Heart right ventricle (tissue), 16 donors: ENCODE data around the gene SHROOM3. TPM values are rescaled to one million over a fixed set of nuclear protein-coding genes. Genes with fewer than 3 reads are reported as not detected.

Source experiments
- ATAC-seq, 8 donors: fragments of 200-7000 bp; cut with Tn5 transposase; one replicate each; pipeline ENCODE4 v1.9.1; 2020; ENCODE audit warnings: mild to moderate bottlenecking in 8 of 8, moderate library complexity in 8 of 8, moderate number of reproducible peaks in 1 of 8
- DNase-seq, 2 donors: peaks; one replicate each; pipeline ENCODE4 v3.0.0-alpha.2; 2020
- H3K27ac ChIP-seq, 10 donors: fragments of 200-600 bp; sonication (generic) in 2 of 10; one replicate each; pipeline versions ENCODE4 v1.5.0 to v1.8.0; 2020 to 2022; ENCODE audit warnings: mild to moderate bottlenecking in 3 of 10
- H3K27me3 ChIP-seq, 7 donors: fragments of 200-600 bp; one replicate each; pipeline ENCODE4 v1.8.0; 2021 to 2022; ENCODE audit warnings: mild to moderate bottlenecking in 2 of 7
- H3K36me3 ChIP-seq, 9 donors: fragments of 200-600 bp; sonication (generic) in 1 of 9; one replicate each; pipeline versions ENCODE4 v1.5.0 to v1.8.0; 2020 to 2022; ENCODE audit warnings: mild to moderate bottlenecking in 2 of 9
- H3K4me1 ChIP-seq, 9 donors: fragments of 200-600 bp; sonication (generic) in 1 of 9; one replicate each; pipeline versions ENCODE4 v1.5.0 to v1.8.0; 2020 to 2022; ENCODE audit warnings: mild to moderate bottlenecking in 4 of 9
- H3K4me3 ChIP-seq, 10 donors: fragments of 200-600 bp; sonication (generic) in 2 of 10; one replicate each; pipeline versions ENCODE4 v1.5.0 to v1.8.0; 2020 to 2022; ENCODE audit warnings: mild to moderate bottlenecking in 7 of 10, moderate library complexity in 2 of 10
- H3K9me3 ChIP-seq, 11 donors: fragments of 200-600 bp in 10 of 11; sonication (generic) in 2 of 11; one replicate each; pipeline versions ENCODE4 v1.5.0 to v1.8.0; 2013 to 2022; ENCODE audit warnings: mild to moderate bottlenecking in 2 of 11, control low read depth in 1 of 11, moderate library complexity in 1 of 11
- CTCF ChIP-seq, 9 donors: fragments of 200-600 bp; sonication (generic) in 2 of 9; IDR thresholded peaks; one replicate each; pipeline versions ENCODE4 v1.5.0 to v1.8.0; 2021 to 2022; ENCODE audit warnings: antibody characterized with exemption in 9 of 9, mild to moderate bottlenecking in 5 of 9, moderate library complexity in 1 of 9
- WGBS, 2 donors: extraction: QIAGEN DNeasy Blood & Tissue Kit; methylation state at CpG; one replicate each; pipeline ENCODE4 v1.1.7; 2013; ENCODE audit warnings: inconsistent platforms in 1 of 2; 5-methylcytosine and 5-hydroxymethylcytosine counted together
- intact Hi-C, 10 donors: fragments of 100-400 bp; cut with DNase I; formaldehyde crosslinking; loops; one replicate each; pipeline versions ENCODE4 v1.11.1 to v1.14.2; 2022
- polyA plus RNA-seq, 2 donors: library from polyadenylated mRNA; stranded (reverse); fragments of 200-250 nt; gene quantifications; one replicate each; pipeline ENCODE4 v1.2.3, GENCODE V29; 2013
- total RNA-seq, 10 donors: library from RNA; stranded (reverse); fragmentation: NEBNext Ultra II Directional in 3 of 10; extraction: Animal tissue kit (Norgen Biotek cat#: 25700) in 3 of 10; gene quantifications; one replicate each; pipeline versions ENCODE4 v1.2.1 to v1.2.4, GENCODE V29; 2021 to 2023
- donor health status: Arrhythmogenic right ventricular cardiomyopathy.
- donor health status: ischemic (EF 13 %, LVEDD 7.1; RV severe dilation, severe dysfunction).
- donor health status: healthy with polysubstance abuse.
- donor health status: DM: no; HTN: yes; CAD: no.
- donor health status: DM: no; HTN: no; CAD: no.
- donor health status: ischemic (EF 25% LVEDD 6.9; RV normal size, moderate dysfunction).
- donor health status: ischemic (EF 25% LVEDD 5.7; RV mildly dilated, moderate dysfunction).
- donor health status: healthy.
- donor health status: DM: yes; HTN: yes; CAD: no.
- donor health status: Ischemic cardiomyopathy.
- donor health status: ischemic (EF 35%, LVEDD 5.7; RV mildly dilated, moderate dysfunction).
- donor health status: nonischemic (EF 11% LVEDD 7.7; RV severe dilation, severe dysfunction).
- donor health status: DM: yes; HTN: yes; CAD: no.
- donor health status: PGD.
- donor health status: ischemic (EF 29% LVEDD 5.4; RV normal size, mild dysfunction).
- donor health status: nonischemic (EF 23%, LVEDD 6.1; RV moderate dilation, normal function).

The SHROOM3 gene
- total and polyA plus RNA-seq, 12 donors, result 1.7 to 33.3 (median 15.9) TPM

DNA sequence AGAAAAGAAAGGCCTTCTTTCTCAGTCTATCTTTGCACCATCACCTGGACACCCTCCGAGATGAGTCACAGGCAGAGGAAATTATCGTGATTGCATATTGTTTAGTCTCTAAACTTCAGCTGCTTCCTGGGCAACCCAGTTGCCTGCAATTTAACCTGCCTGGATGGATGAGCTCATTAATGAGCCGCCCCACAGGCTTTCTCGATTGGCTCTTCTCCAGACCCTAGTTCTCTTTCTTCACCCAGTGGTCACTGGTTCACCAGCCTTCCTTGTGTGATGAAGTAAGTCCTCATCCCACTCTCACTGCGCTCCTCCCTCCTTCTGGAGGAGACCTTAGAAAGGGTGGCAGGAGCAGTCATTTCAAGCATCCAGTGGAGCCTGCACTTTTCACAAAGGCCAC lies 368.5 kb downstream of the SHROOM3 start:
- ATAC-seq, result peak in 4 of 8 donors; percentile 19 to 57 (median 36)
- Histone ChIP-seq H3K36me3 (no peaks in the 10 kb centered on the region), H3K27ac (peak overlapping the region in 6 of 10 donors; percentile 12 to 88 (median 66)), H3K9me3 (peaks cover 0 to 21% (median 3%) of the 10 kb centered on the region in 11 donors), H3K4me3 (no peak overlapping the region), H3K4me1 (peaks cover 0 to 38% (median 13%) of the 10 kb centered on the region in 9 donors), H3K27me3 (peaks cover 0 to 11% (median 6%) of the 10 kb centered on the region in 7 donors)
- DNase-seq, result no peak
- no peak for TF ChIP-seq CTCF (IDR thresholded peaks at IDR 0.05)
- intact Hi-C loops, result loop anchor here in 1 of 10 donors (5.0 kb wide), 1 partner anchor 144 kb away; the partner anchor contains the start of gene SEPTIN11
- WGBS, 2 donors, result 59 to 75% methylated on average over 5 of the region's 5 CpGs

- ATAC-seq (peak in 2 of 8 donors; percentile 9 to 11), DNase-seq (no peak)
- H3K9me3 ChIP-seq, result peaks cover 0 to 27% (median 3%) of the 10 kb centered on the region in 11 donors
- H3K36me3 ChIP-seq, result no peaks in the 10 kb centered on the region
- peaks cover 0 to 38% (median 13%) of the 10 kb centered on the region in 9 donors for H3K4me1 ChIP-seq
- no peak overlapping the region for H3K4me3 ChIP-seq
- WGBS, 2 donors, result 38 to 53% methylated on average over 5 of the region's 5 CpGs
- H3K27ac ChIP-seq, result peak overlapping the region in 5 of 10 donors; percentile 12 to 88 (median 63)
- intact Hi-C loops, result loop anchor here in 1 of 10 donors (5.0 kb wide), 1 partner anchor 143 kb away; the partner anchor contains the start of gene SEPTIN11
- H3K27me3 ChIP-seq, result peaks cover 0 to 11% (median 6%) of the 10 kb centered on the region in 7 donors
- no peak for TF ChIP-seq CTCF (IDR thresholded peaks at IDR 0.05)
Measured at GRCh38 chr4:76804096-76804495, 369.1 kb downstream of the SHROOM3 start.

GRCh38 chr4:76806346-76806745 lies 371.3 kb downstream of the SHROOM3 start:
- Histone ChIP-seq H3K9me3 (peaks cover 0 to 28% (median 3%) of the 10 kb centered on the region in 11 donors), H3K36me3 (no peaks in the 10 kb centered on the region), H3K4me3 (no peak overlapping the region), H3K27ac (peak overlapping the region in 3 of 10 donors; percentile 29 to 49 (median 32)), H3K4me1 (peaks cover 0 to 44% (median 15%) of the 10 kb centered on the region in 9 donors), H3K27me3 (peaks cover 0 to 6% (median 6%) of the 10 kb centered on the region in 7 donors)
- TF ChIP-seq CTCF (IDR thresholded peaks at IDR 0.05), result no peak
- DNase-seq (no peak), ATAC-seq (no peak)
- intact Hi-C loops, result no loop called here
- 79 to 81% methylated on average over 3 of the region's 3 CpGs for WGBS, 2 donors

GRCh38 chr4:76806757-76807156 lies 371.7 kb downstream of the SHROOM3 start:
- H3K27ac ChIP-seq, result peak overlapping the region in 3 of 10 donors; percentile 29 to 45 (median 32)
- peaks cover 0 to 44% (median 19%) of the 10 kb centered on the region in 9 donors for H3K4me1 ChIP-seq
- peaks cover 0 to 6% (median 1%) of the 10 kb centered on the region in 7 donors for H3K27me3 ChIP-seq
- no peaks in the 10 kb centered on the region for H3K36me3 ChIP-seq
- TF ChIP-seq CTCF (IDR thresholded peaks at IDR 0.05), result no peak
- WGBS, 2 donors, result 98 to 100% methylated on average over 1 of the region's 1 CpG
- no peak for ATAC-seq
- intact Hi-C loops, result no loop called here
- H3K4me3 ChIP-seq, result no peak overlapping the region
- no peak for DNase-seq
- H3K9me3 ChIP-seq, result peaks cover 0 to 28% (median 3%) of the 10 kb centered on the region in 11 donors
